ENCODE measurements around the gene PPP1R13B. TPM values are rescaled to one million over a fixed set of nuclear protein-coding genes. Genes with fewer than 3 reads are reported as not detected.

PPP1R13B gene, protein sequence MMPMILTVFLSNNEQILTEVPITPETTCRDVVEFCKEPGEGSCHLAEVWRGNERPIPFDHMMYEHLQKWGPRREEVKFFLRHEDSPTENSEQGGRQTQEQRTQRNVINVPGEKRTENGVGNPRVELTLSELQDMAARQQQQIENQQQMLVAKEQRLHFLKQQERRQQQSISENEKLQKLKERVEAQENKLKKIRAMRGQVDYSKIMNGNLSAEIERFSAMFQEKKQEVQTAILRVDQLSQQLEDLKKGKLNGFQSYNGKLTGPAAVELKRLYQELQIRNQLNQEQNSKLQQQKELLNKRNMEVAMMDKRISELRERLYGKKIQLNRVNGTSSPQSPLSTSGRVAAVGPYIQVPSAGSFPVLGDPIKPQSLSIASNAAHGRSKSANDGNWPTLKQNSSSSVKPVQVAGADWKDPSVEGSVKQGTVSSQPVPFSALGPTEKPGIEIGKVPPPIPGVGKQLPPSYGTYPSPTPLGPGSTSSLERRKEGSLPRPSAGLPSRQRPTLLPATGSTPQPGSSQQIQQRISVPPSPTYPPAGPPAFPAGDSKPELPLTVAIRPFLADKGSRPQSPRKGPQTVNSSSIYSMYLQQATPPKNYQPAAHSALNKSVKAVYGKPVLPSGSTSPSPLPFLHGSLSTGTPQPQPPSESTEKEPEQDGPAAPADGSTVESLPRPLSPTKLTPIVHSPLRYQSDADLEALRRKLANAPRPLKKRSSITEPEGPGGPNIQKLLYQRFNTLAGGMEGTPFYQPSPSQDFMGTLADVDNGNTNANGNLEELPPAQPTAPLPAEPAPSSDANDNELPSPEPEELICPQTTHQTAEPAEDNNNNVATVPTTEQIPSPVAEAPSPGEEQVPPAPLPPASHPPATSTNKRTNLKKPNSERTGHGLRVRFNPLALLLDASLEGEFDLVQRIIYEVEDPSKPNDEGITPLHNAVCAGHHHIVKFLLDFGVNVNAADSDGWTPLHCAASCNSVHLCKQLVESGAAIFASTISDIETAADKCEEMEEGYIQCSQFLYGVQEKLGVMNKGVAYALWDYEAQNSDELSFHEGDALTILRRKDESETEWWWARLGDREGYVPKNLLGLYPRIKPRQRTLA
- total RNA-seq = 1.6 and 1.7 TPM in 2 replicates

DNA sequence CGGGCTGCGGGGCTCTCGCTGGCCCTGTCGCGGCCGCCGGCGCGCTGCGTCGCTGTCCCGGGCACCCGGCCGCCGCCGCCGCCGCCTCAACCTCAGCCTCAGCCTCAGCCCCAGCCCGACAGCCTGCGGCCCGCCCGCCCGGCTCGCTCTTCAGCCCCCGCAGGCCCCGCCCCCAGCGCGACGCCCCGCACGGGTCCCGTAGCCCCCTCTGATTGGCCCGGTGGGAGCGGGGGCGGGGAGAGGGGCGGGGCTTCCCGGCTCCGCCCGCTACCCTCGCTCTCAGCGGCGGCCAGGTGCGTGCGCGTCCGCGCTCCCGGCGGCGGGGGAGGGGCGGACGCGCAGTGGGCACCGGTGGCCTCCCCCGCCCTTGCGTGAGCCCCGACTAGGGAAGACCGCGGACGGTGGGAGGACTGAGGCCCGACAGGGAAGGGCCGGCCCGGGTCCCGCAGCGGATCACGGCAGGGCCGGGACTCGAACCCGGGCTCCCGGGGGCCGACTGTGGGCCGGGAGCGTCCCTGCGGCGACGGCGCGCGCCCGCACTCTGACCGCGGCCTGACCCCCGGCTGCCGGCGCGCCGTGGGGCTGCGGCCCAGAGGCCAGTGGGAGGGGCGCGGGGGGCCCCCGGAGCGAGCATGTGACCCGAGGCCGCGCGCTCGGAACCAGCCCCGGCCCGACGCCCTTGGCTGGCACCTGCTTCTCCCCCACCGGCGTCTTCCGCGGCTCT lies at the start of gene PPP1R13B:
Gene PPP1R13B (minus strand): TSS at position 125 of the 724 bp plus-strand sequence. CDS start 268 bp downstream, outside the sequence.

DNA sequence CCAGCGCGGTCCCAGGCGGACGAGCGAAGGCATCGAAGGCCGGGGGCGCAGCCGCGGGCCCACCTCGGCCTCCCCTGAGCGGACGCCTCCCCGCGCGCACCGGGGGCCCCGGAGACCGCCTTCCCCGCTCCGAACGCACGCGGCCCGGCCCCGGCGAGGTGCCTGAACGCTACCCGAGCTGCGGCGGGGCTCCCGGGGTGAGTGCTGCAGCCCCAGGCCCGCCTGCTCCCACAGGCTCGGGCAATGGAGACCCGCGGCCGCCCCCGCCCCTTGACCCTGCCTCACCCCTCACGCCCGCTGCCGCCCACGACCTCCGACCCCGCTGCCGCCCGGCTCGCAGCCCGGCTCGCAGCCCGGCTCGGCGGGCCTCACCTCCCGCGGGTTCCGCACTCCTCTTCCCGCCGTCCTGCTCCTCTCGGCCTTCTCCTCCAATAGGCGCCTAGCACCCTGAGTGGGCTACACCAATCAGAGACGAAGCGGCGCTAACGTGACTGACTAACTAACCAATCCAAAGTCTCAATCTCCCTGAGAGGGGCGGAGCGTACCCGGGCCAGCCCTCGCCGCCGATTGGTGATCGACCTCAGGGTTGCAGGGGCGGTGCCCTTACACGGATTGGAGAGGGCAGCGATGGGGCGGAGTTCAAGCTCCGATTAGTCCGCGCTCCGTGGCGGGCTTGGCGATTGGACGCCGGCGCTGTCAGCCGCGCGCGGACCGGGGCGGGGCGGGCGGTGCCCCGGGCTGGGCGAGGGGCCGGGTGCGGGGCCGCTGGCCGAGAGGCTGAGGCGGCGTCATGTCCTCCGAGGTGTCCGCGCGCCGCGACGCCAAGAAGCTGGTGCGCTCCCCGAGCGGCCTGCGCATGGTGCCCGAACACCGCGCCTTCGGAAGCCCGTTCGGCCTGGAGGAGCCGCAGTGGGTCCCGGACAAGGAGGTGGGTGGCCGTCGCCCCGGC lies 132.0 kb downstream of the PPP1R13B start, which contains the start of the genes XRCC3 and ZFYVE21:
Gene XRCC3 (minus strand): TSS at position 400 of the 949 bp plus-strand sequence. CDS start 4,364 bp downstream, outside the sequence.
Gene ZFYVE21 (plus strand): TSS at position 759 of the 949 bp plus-strand sequence. CDS start 32 bp downstream, at position 791.

Other genes with a start within 250 kb of the PPP1R13B start
- gene KLC1, start 218.4 kb downstream of the PPP1R13B start, total RNA-seq = 139 and 162 TPM in 2 replicates
- gene XRCC3, start 132.1 kb downstream of the PPP1R13B start, total RNA-seq = 34.3 and 43.4 TPM in 2 replicates
- 45.6 and 52.3 TPM in 2 replicates for gene ZFYVE21, start 131.8 kb downstream of the PPP1R13B start, total RNA-seq
- 0.15 and 0.84 TPM in 2 replicates for gene TDRD9, start 80.9 kb upstream of the PPP1R13B start, total RNA-seq
- not detected in 2 replicates for gene RD3L, start 95.0 kb upstream of the PPP1R13B start, total RNA-seq
- gene ASPG, start 238.1 kb upstream of the PPP1R13B start, total RNA-seq = not detected in 2 replicates